Mesothelial cell of epicardium (in vitro differentiated cells): Measurements from ENCODE around the gene CPLANE2. TPM values are rescaled to one million over a fixed set of nuclear protein-coding genes. Genes with fewer than 3 reads are reported as not detected.

ENCODE experiments used
- DNase-seq, 2 experiments: peaks; one replicate each; pipeline ENCODE4 v3.0.0; 2021; ENCODE audit warnings: low spot score in 2 of 2; ENCODE audit not compliant: unreplicated experiment in 2 of 2
- H3K27ac Mint-ChIP-seq: 2 replicates; pipeline ENCODE4 v1.8.0; 2021; ENCODE audit warnings: mixed read lengths
- H3K27me3 Mint-ChIP-seq: 2 replicates; pipeline ENCODE4 v1.8.0; 2021; ENCODE audit warnings: low read depth, mixed read lengths
- H3K36me3 Mint-ChIP-seq: 2 replicates; pipeline ENCODE4 v1.8.0; 2021; ENCODE audit warnings: mixed read lengths
- H3K4me1 Mint-ChIP-seq: 2 replicates; pipeline ENCODE4 v1.8.0; 2021; ENCODE audit warnings: mixed read lengths
- H3K4me3 Mint-ChIP-seq: 2 replicates; pipeline ENCODE4 v1.8.0; 2021; ENCODE audit warnings: mild to moderate bottlenecking, moderate library complexity, mixed read lengths
- H3K9me3 Mint-ChIP-seq: 2 replicates; pipeline ENCODE4 v1.8.0; 2021; ENCODE audit warnings: mixed read lengths
- total RNA-seq: library from RNA; stranded (reverse); gene quantifications from 3 replicates; pipeline ENCODE4 v1.2.1, GENCODE V29; 2021
- TF ChIP-seq, protein P1 (sequence below): fragments of 200-600 bp; sonication (generic); IDR thresholded peaks from one replicate; pipeline ENCODE4 v1.5.0; 2021; ENCODE audit warnings: antibody characterized with exemption; ENCODE audit not compliant: unreplicated experiment

Gene CPLANE2
- total RNA-seq, 1 donor from 2014 or later: 10.7 TPM

DNA sequence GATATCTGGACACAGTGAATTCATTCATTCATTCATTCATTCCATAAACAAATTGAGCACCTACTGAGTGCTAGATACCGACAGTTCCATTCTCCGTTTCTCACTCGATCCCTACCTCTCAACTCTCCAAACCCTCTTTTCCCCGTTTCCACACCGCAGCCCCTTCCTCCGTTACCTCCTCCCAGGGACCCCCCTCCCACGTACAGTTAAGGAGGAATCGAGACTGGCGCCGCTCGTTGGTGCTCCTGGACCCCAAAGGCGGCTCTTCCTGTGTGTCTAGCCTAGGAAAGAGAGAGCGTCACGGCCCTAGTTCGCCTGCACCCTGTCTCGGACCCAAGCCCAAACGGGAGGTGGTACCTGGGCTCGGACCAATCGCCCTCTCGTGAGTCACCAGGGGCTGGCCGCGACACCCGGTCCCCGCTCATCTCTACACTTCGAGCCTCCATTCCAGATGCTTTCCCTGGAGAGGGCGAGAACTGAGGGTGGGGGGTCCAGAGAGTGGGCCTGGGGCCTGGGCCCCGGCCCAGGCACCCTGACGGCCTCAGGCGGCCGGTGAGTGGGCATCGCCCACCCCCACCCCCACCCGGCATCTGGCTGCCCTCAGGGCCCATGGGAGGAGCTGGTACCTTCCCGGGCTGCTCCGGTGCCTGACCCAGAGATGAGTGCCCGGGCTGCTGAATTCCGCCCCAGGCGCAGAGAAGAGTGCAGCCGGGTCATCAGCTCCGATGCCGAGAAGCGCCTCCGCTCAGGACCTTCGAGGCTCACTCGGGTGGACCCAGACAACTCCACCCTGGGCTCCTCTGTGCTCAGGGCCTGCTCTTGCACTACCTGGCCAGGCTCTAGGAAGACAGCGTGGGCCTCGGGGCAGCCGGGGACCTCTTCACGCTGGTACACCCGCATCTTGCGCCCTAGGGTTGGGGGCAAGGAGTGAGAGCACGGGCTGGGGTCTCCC lies 29.4 kb downstream of the CPLANE2 start:
- no peaks in the 10 kb centered on the region for H3K27me3 Mint-ChIP-seq
- no peak for DNase-seq
- peak overlapping the region; percentile 98 for H3K27ac Mint-ChIP-seq
- H3K9me3 Mint-ChIP-seq: no peaks in the 10 kb centered on the region
- TF ChIP-seq, protein P1, sequence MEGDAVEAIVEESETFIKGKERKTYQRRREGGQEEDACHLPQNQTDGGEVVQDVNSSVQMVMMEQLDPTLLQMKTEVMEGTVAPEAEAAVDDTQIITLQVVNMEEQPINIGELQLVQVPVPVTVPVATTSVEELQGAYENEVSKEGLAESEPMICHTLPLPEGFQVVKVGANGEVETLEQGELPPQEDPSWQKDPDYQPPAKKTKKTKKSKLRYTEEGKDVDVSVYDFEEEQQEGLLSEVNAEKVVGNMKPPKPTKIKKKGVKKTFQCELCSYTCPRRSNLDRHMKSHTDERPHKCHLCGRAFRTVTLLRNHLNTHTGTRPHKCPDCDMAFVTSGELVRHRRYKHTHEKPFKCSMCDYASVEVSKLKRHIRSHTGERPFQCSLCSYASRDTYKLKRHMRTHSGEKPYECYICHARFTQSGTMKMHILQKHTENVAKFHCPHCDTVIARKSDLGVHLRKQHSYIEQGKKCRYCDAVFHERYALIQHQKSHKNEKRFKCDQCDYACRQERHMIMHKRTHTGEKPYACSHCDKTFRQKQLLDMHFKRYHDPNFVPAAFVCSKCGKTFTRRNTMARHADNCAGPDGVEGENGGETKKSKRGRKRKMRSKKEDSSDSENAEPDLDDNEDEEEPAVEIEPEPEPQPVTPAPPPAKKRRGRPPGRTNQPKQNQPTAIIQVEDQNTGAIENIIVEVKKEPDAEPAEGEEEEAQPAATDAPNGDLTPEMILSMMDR: no peak
- H3K36me3 Mint-ChIP-seq: peaks cover 17% of the 10 kb centered on the region
- peak overlapping the region; percentile 76 for H3K4me3 Mint-ChIP-seq
- H3K4me1 Mint-ChIP-seq: peaks cover 36% of the 10 kb centered on the region

DNA sequence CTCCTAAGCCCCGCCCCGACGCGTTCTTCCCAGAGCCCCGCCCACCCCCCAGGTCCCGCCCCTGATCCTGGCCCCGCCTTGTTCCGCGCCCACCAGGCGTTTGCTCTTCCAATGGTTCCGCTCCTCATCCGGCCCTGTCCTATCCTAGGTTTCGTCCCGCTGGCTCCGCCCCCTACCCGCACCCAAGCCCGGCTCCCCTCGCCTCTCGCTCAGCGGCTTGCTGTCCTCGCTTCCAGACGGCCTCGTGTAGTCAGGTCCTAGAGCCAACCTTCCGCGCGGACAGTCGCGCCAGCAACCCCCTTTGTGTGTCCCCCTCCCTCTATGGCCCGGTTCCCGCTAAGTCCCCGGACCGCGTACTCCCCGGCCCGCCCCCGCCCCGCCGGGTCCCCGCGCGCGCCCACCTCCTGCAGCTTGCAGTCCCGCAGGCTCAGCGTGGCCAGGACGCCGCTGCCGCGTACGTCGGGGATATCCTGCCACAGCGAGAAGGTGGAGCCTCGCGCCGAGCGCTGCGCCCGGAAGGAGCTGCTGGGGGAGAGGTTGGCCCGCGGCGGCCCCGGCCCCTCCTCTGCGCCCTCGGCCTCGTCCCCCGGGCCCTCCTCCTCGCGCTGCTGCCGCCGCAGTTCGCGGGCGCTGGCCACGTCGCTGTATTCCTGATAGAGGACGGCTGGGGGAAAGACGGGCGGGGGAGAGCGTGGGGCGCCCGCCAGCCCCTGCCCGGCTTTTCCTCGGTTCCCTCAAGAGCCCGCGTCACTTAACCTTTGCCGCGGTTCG lies 30.3 kb downstream of the CPLANE2 start:
- peak overlapping the region; percentile 76 for H3K4me3 Mint-ChIP-seq
- no peaks in the 10 kb centered on the region for H3K27me3 Mint-ChIP-seq
- H3K27ac Mint-ChIP-seq: peak overlapping the region; percentile 98
- H3K9me3 Mint-ChIP-seq: no peaks in the 10 kb centered on the region
- TF ChIP-seq, protein P1: no peak
- peaks cover 32% of the 10 kb centered on the region for H3K4me1 Mint-ChIP-seq
- H3K36me3 Mint-ChIP-seq: peaks cover 17% of the 10 kb centered on the region
- peak; percentile 95 to 96 for DNase-seq

DNA sequence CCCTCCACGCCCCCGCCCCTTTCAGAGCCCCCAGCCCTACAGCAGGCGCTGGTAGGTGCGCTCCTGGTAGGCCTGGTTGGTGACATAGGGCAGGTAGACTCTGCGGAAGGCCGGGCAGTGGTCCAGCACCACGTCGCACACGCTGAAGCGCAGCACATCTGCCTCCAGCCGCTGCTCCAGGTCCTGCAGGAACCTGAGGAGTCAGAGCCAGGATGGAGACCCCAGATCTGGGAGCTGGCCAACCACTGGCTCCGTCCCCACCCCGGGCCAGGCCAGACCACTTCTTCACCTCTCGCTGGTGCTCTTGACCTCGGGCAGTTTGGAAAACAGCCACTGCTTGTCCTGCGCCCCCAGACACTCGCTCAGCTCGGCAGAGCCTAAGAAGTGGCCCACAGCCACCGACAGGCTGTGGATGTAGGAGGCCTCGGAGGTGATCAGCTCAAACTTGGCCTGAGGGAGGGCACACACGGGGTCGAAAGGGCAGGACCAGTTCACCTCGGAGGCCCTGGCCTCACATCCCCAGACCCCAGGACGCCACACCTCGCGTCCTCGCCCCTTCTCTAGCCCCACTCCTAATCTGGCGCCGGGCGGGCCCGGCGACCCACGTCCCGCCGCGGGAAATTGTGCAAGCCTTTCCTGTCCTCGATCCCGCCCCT lies 31.0 kb downstream of the CPLANE2 start:
- no peak for DNase-seq
- TF ChIP-seq, protein P1: no peak
- Mint-ChIP-seq H3K27ac (peak overlapping the region; percentile 71), H3K9me3 (no peaks in the 10 kb centered on the region), H3K4me3 (peak overlapping the region; percentile 76), H3K36me3 (peaks cover 17% of the 10 kb centered on the region), H3K27me3 (no peaks in the 10 kb centered on the region), H3K4me1 (peaks cover 25% of the 10 kb centered on the region)

DNA sequence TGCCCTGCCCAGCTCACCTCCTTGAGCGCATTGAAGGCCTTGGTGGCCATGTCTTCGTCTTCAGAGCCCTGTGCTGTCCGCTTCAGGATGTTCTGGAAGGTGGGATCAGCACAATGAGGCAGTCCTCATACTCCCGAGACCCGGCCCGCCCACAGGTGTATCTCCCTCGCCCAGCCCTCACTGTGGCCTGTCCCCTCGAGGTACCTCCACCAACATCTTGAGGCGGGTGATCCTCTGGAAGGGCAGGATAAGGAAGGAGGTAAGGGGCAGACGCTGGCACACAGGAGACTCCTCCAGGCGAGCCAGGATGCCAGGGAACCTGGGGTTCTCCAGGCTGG lies 31.7 kb downstream of the CPLANE2 start:
- H3K36me3 Mint-ChIP-seq: peaks cover 17% of the 10 kb centered on the region
- H3K9me3 Mint-ChIP-seq: no peaks in the 10 kb centered on the region
- peak overlapping the region; percentile 26 for H3K4me3 Mint-ChIP-seq
- TF ChIP-seq, protein P1: no peak
- peaks cover 20% of the 10 kb centered on the region for H3K4me1 Mint-ChIP-seq
- no peaks in the 10 kb centered on the region for H3K27me3 Mint-ChIP-seq
- DNase-seq: no peak
- H3K27ac Mint-ChIP-seq: no peak overlapping the region

DNA sequence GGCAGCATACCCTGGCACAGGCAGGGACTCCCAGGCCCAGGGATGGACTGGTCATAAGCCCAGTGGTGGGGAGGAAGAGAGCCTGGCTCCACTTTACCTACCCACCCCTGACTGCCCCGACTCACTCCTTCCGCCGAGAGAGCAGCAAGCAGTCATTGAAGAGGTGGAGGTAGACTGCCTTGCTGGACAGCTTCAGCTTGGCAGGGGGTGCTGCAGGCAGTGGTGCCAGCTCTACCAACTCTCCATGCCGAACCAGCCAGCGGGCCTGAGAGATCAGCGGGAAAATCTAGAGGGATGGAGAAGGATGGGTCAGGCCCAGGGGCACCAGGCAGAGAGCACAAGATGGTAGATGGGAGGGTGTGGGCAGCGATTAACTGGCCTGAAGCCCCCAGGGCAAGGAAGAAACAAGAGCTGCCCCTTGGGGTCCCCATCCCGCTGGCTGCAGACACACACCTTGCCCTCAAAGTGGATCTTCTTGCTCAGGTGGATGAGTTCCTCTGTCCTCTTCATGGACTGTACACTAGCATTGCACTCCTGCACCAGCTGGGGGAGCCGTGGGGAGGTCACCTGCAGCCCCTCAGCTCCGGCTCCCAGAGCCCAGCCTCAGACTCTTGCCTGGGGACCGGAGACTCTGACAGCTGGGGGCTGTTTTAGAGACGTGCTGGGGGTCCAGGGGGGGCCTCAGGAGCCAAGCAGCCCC lies 32.2 kb downstream of the CPLANE2 start:
- no peak for DNase-seq
- H3K36me3 Mint-ChIP-seq: peaks cover 17% of the 10 kb centered on the region
- H3K4me1 Mint-ChIP-seq: peaks cover 19% of the 10 kb centered on the region
- TF ChIP-seq, protein P1: no peak
- no peaks in the 10 kb centered on the region for H3K9me3 Mint-ChIP-seq
- no peaks in the 10 kb centered on the region for H3K27me3 Mint-ChIP-seq
- H3K27ac Mint-ChIP-seq: no peak overlapping the region
- H3K4me3 Mint-ChIP-seq: no peak overlapping the region
